ENCODE results near the gene BCKDHB. TPM values are rescaled to one million over a fixed set of nuclear protein-coding genes. Genes with fewer than 3 reads are reported as not detected.

Gene BCKDHB
- total and polyA plus RNA-seq, 7 donors: 15.1 to 43.2 (median 20.3) TPM

DNA sequence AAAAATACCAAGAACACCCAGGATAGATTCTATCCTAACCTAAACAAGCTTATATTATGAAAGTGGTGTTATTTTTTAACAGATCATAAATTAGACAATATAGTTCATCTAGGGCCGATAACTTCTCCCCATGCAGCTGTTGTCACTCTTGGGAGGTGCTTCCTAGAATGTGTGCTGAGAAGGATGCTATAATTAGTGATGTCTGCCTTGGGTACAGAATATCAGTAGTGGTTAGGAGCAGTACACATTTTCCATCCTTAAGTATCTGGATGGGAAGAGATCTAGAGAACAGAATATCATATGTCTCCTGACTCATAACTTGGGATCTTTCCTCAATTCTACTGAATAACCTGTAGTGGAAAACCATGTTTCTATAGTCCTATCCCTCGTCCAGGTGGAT, 214.5 kb downstream of the BCKDHB start:
- Histone ChIP-seq H3K27ac (no peak overlapping the region), H3K27me3 (no peaks in the 10 kb centered on the region), H3K4me3 (no peak overlapping the region), H3K9me3 (no peaks in the 10 kb centered on the region), H3K36me3 (no peaks in the 10 kb centered on the region), H3K4me1 (peaks cover 0 to 9% (median 4%) of the 10 kb centered on the region in 4 donors)
- WGBS, 2 donors: 88 to 90% methylated on average over 2 of the region's 2 CpGs
- no peak for DNase-seq
- TF ChIP-seq CTCF (IDR thresholded peaks at IDR 0.05) (no peak), POLR2AphosphoS5 (IDR thresholded peaks at IDR 0.05) (no peak), POLR2A (IDR thresholded peaks at IDR 0.05) (no peak), EP300 (IDR thresholded peaks at IDR 0.05) (no peak)
- intact Hi-C loops (cut with DNase I): no loop called here

- intact Hi-C loops (cut with DNase I): no loop called here
- WGBS, 2 donors: 81 to 87% methylated on average over 3 of the region's 3 CpGs
- Histone ChIP-seq H3K27ac (no peak overlapping the region), H3K4me3 (no peak overlapping the region), H3K4me1 (no peaks in the 10 kb centered on the region), H3K36me3 (no peaks in the 10 kb centered on the region), H3K9me3 (no peaks in the 10 kb centered on the region), H3K27me3 (no peaks in the 10 kb centered on the region)
- TF ChIP-seq POLR2AphosphoS5 (IDR thresholded peaks at IDR 0.05) (no peak), EP300 (IDR thresholded peaks at IDR 0.05) (no peak)
- DNase-seq: no peak
Observed at GRCh38 chr6:80325742-80326141, 219.3 kb downstream of the BCKDHB start.

- no peaks in the 10 kb centered on the region for H3K4me1 ChIP-seq
- DNase-seq: no peak
- TF ChIP-seq EP300 (IDR thresholded peaks at IDR 0.05): no peak
- TF ChIP-seq POLR2A (IDR thresholded peaks at IDR 0.05): no peak
- no peak for TF ChIP-seq POLR2AphosphoS5 (IDR thresholded peaks at IDR 0.05)
- TF ChIP-seq CTCF (IDR thresholded peaks at IDR 0.05): no peak
- no peaks in the 10 kb centered on the region for H3K27me3 ChIP-seq
- no peaks in the 10 kb centered on the region for H3K9me3 ChIP-seq
- H3K27ac ChIP-seq: no peak overlapping the region
- intact Hi-C loops (cut with DNase I): no loop called here
- 68 to 75% methylated on average over 1 of the region's 1 CpG for WGBS, 2 donors
- H3K4me3 ChIP-seq: no peak overlapping the region
- no peaks in the 10 kb centered on the region for H3K36me3 ChIP-seq
Observed at GRCh38 chr6:80328652-80329051, 222.2 kb downstream of the BCKDHB start.

DNA sequence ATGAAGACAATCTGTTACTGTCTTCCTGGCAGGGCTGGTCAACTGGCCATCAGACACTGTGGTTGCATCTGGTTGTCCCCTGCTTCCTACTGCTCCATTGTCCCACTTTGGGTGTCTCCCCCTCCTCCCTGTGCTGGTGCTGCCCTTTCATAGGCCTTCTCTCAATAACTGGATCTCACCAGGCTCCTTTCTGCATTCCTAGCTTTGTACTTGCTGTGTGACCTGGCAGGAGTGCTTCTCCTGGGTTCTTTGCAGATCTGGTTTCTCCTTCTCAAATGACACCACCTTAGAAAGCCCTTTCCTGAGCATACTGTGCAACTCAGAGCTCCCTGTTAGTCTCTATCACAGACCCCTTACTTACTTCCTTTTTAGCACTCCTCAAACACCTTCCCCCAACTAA, 223.0 kb downstream of the BCKDHB start:
- Histone ChIP-seq H3K4me3 (no peak overlapping the region), H3K4me1 (peaks cover 0 to 4% (median 0%) of the 10 kb centered on the region in 4 donors), H3K36me3 (no peaks in the 10 kb centered on the region), H3K9me3 (no peaks in the 10 kb centered on the region), H3K27ac (no peak overlapping the region), H3K27me3 (no peaks in the 10 kb centered on the region)
- TF ChIP-seq CTCF (IDR thresholded peaks at IDR 0.05) (no peak), EP300 (IDR thresholded peaks at IDR 0.05) (no peak)
- no peak for DNase-seq
- intact Hi-C loops (cut with DNase I): no loop called here

DNA sequence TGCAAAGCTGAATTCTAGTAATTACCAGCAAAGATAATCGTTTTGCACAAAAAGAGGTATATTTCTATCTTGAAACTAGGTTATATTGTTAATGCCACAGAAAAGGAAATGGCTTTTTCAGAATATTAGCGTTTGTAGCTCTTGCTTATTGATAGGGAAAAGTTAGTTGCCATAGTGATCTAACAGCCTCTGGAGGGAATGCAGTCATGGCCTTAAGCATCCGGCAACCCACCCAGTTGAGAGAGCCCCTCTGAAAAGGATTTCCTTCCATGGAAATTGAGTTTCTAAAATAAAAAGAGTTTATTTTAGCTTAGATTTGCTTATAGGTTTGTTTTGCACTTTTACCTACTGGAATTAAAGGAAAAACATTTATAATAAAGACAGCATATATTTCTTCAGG, 224.5 kb downstream of the BCKDHB start:
- no peaks in the 10 kb centered on the region for H3K9me3 ChIP-seq
- peaks cover 0 to 13% (median 0%) of the 10 kb centered on the region in 4 donors for H3K4me1 ChIP-seq
- H3K4me3 ChIP-seq: no peak overlapping the region
- TF ChIP-seq POLR2A (IDR thresholded peaks at IDR 0.05): no peak
- TF ChIP-seq CTCF (IDR thresholded peaks at IDR 0.05): no peak
- no peak for TF ChIP-seq EP300 (IDR thresholded peaks at IDR 0.05)
- TF ChIP-seq POLR2AphosphoS5 (IDR thresholded peaks at IDR 0.05): no peak
- no peak for DNase-seq
- no peak overlapping the region for H3K27ac ChIP-seq
- no peaks in the 10 kb centered on the region for H3K36me3 ChIP-seq
- no peaks in the 10 kb centered on the region for H3K27me3 ChIP-seq
- intact Hi-C loops (cut with DNase I): no loop called here
- 81 to 83% methylated on average over 3 of the region's 3 CpGs for WGBS, 2 donors
